H9 (cell line): ENCODE results near the gene NUMBL. TPM values are rescaled to one million over a fixed set of nuclear protein-coding genes. Genes with fewer than 3 reads are reported as not detected.

ENCODE experiments used
- DNase-seq: peaks from one replicate; pipeline ENCODE4 v3.0.0-alpha.2; 2017
- H2AFZ ChIP-seq: one replicate; pipeline ENCODE4 v1.6.1; 2013; ENCODE audit warnings: mild to moderate bottlenecking, low read length, control low read depth, moderate library complexity
- H2AK5ac ChIP-seq: 2 replicates; pipeline ENCODE4 v1.6.1; 2013; ENCODE audit warnings: low read length, control low read depth, mixed read lengths; ENCODE audit not compliant: insufficient read length
- H2BK120ac ChIP-seq: one replicate; pipeline ENCODE4 v1.6.1; 2013; ENCODE audit warnings: low read depth, mild to moderate bottlenecking, low read length, control low read depth, inconsistent platforms; ENCODE audit not compliant: poor library complexity, severe bottlenecking
- H2BK12ac ChIP-seq: 2 replicates; pipeline ENCODE4 v1.6.1; 2013; ENCODE audit warnings: low read length, control low read depth, mixed read lengths, low read depth; ENCODE audit not compliant: insufficient read length
- H2BK15ac ChIP-seq: 2 replicates; pipeline ENCODE4 v1.6.1; 2013; ENCODE audit warnings: low read depth, low read length, control low read depth
- H2BK20ac ChIP-seq: one replicate; pipeline ENCODE4 v1.6.1; 2013; ENCODE audit warnings: low read depth, mild to moderate bottlenecking, low read length, control low read depth, inconsistent platforms; ENCODE audit not compliant: poor library complexity, severe bottlenecking
- H2BK5ac ChIP-seq: 2 replicates; pipeline ENCODE4 v1.6.1; 2013; ENCODE audit warnings: low read length, control low read depth, mixed read lengths; ENCODE audit not compliant: insufficient read length
- H3K14ac ChIP-seq: 2 replicates; pipeline ENCODE4 v1.6.1; 2013; ENCODE audit warnings: low read length, control low read depth; ENCODE audit not compliant: insufficient read depth
- H3K18ac ChIP-seq: 2 replicates; pipeline ENCODE4 v1.6.1; 2013; ENCODE audit warnings: low read depth, mild to moderate bottlenecking, mixed read lengths, low read length, control low read depth; ENCODE audit not compliant: insufficient read length
- H3K23ac ChIP-seq: 2 replicates; pipeline ENCODE4 v1.6.1; 2013; ENCODE audit warnings: low read length, control low read depth, mixed read lengths, low read depth; ENCODE audit not compliant: insufficient read length
- H3K23me2 ChIP-seq: 2 replicates; pipeline ENCODE4 v1.6.1; 2013; ENCODE audit warnings: low read depth, mild to moderate bottlenecking, mixed read lengths, low read length, control low read depth; ENCODE audit not compliant: insufficient read length, poor library complexity, severe bottlenecking
- H3K27ac ChIP-seq: 2 replicates; pipeline ENCODE4 v1.5.1; 2013; ENCODE audit warnings: low read length, control low read depth, mixed read lengths, low read depth; ENCODE audit not compliant: insufficient read length
- H3K27me3 ChIP-seq: 2 replicates; pipeline ENCODE4 v1.6.1; 2013; ENCODE audit warnings: low read length, control low read depth, inconsistent platforms; ENCODE audit not compliant: insufficient read depth
- H3K4ac ChIP-seq: 2 replicates; pipeline ENCODE4 v1.6.1; 2013; ENCODE audit warnings: low read depth, mild to moderate bottlenecking, control low read depth, inconsistent platforms, low read length, moderate library complexity
- H3K4me1 ChIP-seq: 2 replicates; pipeline ENCODE4 v1.6.1; 2013; ENCODE audit warnings: low read length, control low read depth, inconsistent platforms; ENCODE audit not compliant: insufficient read depth
- H3K4me2 ChIP-seq: 2 replicates; pipeline ENCODE4 v1.6.1; 2013; ENCODE audit warnings: low read length, control low read depth, mixed read lengths; ENCODE audit not compliant: insufficient read length, insufficient read depth
- H3K56ac ChIP-seq: 2 replicates; pipeline ENCODE4 v1.6.1; 2013; ENCODE audit warnings: low read depth, mild to moderate bottlenecking, mixed read lengths, low read length, control low read depth; ENCODE audit not compliant: insufficient read length
- H3K79me1 ChIP-seq: 2 replicates; pipeline ENCODE4 v1.6.1; 2013; ENCODE audit warnings: low read depth, mild to moderate bottlenecking, moderate library complexity, low read length, control low read depth, inconsistent platforms; ENCODE audit not compliant: insufficient read depth, poor library complexity, severe bottlenecking
- H3K79me2 ChIP-seq: 2 replicates; pipeline ENCODE4 v1.6.1; 2013; ENCODE audit warnings: low read length, control low read depth, inconsistent platforms; ENCODE audit not compliant: insufficient read depth
- H3K9ac ChIP-seq: 2 replicates; pipeline ENCODE4 v1.6.1; 2013; ENCODE audit warnings: low read length, control low read depth, mixed read lengths; ENCODE audit not compliant: insufficient read length; ENCODE audit errors: extremely low read depth
- H3K9me3 ChIP-seq: one replicate; pipeline ENCODE4 v1.6.1; 2013; ENCODE audit warnings: low read depth, low read length, inconsistent platforms; ENCODE audit not compliant: control insufficient read depth
- H3T11ph ChIP-seq: one replicate; pipeline ENCODE4 v1.6.1; 2013; ENCODE audit warnings: mild to moderate bottlenecking, low read length, control low read depth, inconsistent platforms
- H4K20me1 ChIP-seq: one replicate; pipeline ENCODE4 v1.6.1; 2013; ENCODE audit not compliant: control insufficient read depth, insufficient read length, insufficient read depth
- H4K5ac ChIP-seq: 2 replicates; pipeline ENCODE4 v1.6.1; 2013; ENCODE audit warnings: low read depth, mild to moderate bottlenecking, mixed read lengths, low read length, control low read depth; ENCODE audit not compliant: insufficient read length
- H4K8ac ChIP-seq: replicated peaks from 2 replicates; pipeline ENCODE4 v1.6.1; 2013; ENCODE audit warnings: low read length, control low read depth, mixed read lengths, low read depth; ENCODE audit not compliant: insufficient read length
- H4K91ac ChIP-seq: 2 replicates; pipeline ENCODE4 v1.6.1; 2013; ENCODE audit warnings: low read depth, mild to moderate bottlenecking, moderate library complexity, mixed read lengths, low read length, control low read depth; ENCODE audit not compliant: insufficient read length
- H3K27ac Mint-ChIP-seq, 3 experiments: 2 replicates in 2 of 3; 3 replicates in 1 of 3; pipeline ENCODE4 v1.8.0; 2020 to 2021; ENCODE audit warnings: mixed read lengths in 3 of 3, mild to moderate bottlenecking in 1 of 3, moderate library complexity in 1 of 3
- H3K27me3 Mint-ChIP-seq: 2 replicates; pipeline ENCODE4 v1.8.0; 2021; ENCODE audit warnings: low read depth, mild to moderate bottlenecking, moderate library complexity, mixed read lengths
- H3K36me3 Mint-ChIP-seq, 3 experiments: 2 replicates in 2 of 3; 3 replicates in 1 of 3; pipeline ENCODE4 v1.8.0; 2020 to 2021; ENCODE audit warnings: low read depth in 3 of 3, mixed read lengths in 3 of 3; ENCODE audit not compliant: insufficient read depth in 1 of 3
- H3K4me1 Mint-ChIP-seq, 2 experiments: 2 replicates each; pipeline ENCODE4 v1.8.0; 2020; ENCODE audit warnings: mixed read lengths in 2 of 2
- H3K4me3 Mint-ChIP-seq, 2 experiments: 2 replicates in 1 of 2; 3 replicates in 1 of 2; pipeline ENCODE4 v1.8.0; 2020 to 2021; ENCODE audit warnings: mild to moderate bottlenecking in 2 of 2, mixed read lengths in 2 of 2, moderate library complexity in 1 of 2
- H3K9me3 Mint-ChIP-seq, 2 experiments: 2 replicates in 1 of 2; 3 replicates in 1 of 2; pipeline ENCODE4 v1.8.0; 2020; ENCODE audit warnings: mild to moderate bottlenecking in 2 of 2, mixed read lengths in 2 of 2, moderate library complexity in 1 of 2
- CTCF ChIP-seq: fragments of 200-600 bp; sonication (generic); conservative IDR thresholded peaks from 3 replicates; pipeline ENCODE4 v1.8.0; 2021; ENCODE audit warnings: antibody characterized with exemption, mild to moderate bottlenecking
- WGBS: extraction: QIAGEN DNeasy Blood & Tissue Kit; methylation state at CpG from one replicate; pipeline ENCODE4 v1.1.7; 2013; ENCODE audit warnings: missing lambda C conversion rate, low lambda C conversion rate, mixed read lengths; ENCODE audit not compliant: insufficient read length; ENCODE audit errors: extremely low coverage; 5-methylcytosine and 5-hydroxymethylcytosine counted together
- total RNA-seq: library from RNA; stranded (reverse); gene quantifications from 2 replicates; pipeline ENCODE4 v1.2.1, GENCODE V29; 2021

The NUMBL gene
- total RNA-seq, 1 experiment from 2014 or later: 34.5 TPM

- Histone ChIP-seq H3K27me3 (no peaks in the 10 kb centered on the region), H3K23me2 (no peaks in the 10 kb centered on the region), H2BK15ac (no peak overlapping the region), H3T11ph (no peak overlapping the region), H3K14ac (no peak overlapping the region), H3K9me3 (no peaks in the 10 kb centered on the region), H2BK120ac (no peak overlapping the region), H2BK20ac (no peak overlapping the region), H3K23ac (no peak overlapping the region), H3K56ac (no peak overlapping the region), H4K20me1 (no peaks in the 10 kb centered on the region), H3K9ac (no peak overlapping the region), H4K5ac (no peak overlapping the region), H3K18ac (no peak overlapping the region), H2AFZ (no peak overlapping the region), H3K79me1 (no peaks in the 10 kb centered on the region), H4K91ac (no peak overlapping the region), H3K4me2 (no peak overlapping the region), H3K4ac (no peak overlapping the region), H4K8ac (no peak overlapping the region), H3K79me2 (no peaks in the 10 kb centered on the region), H2BK5ac (no peak overlapping the region), H3K4me1 (no peaks in the 10 kb centered on the region), H3K27ac (no peak overlapping the region), H2AK5ac (no peak overlapping the region), H2BK12ac (no peak overlapping the region)
- no peaks in the 10 kb centered on the region for H3K9me3 Mint-ChIP-seq
- no peaks in the 10 kb centered on the region; the same call in 1 of the 2 replicates for H3K27me3 Mint-ChIP-seq
- no CpG with 5 or more reads among the region's 18 CpGs for WGBS
- no peak overlapping the region for H3K4me3 Mint-ChIP-seq
- H3K36me3 Mint-ChIP-seq: peaks cover 29 to 57% (median 49%) of the 10 kb centered on the region in 3 experiments
- peaks cover 5 to 13% of the 10 kb centered on the region in 2 experiments; a peak in 3 of 4 replicates for H3K4me1 Mint-ChIP-seq
- DNase-seq: peak; percentile 82
- TF ChIP-seq CTCF: peak; percentile 71
- H3K27ac Mint-ChIP-seq: peak overlapping the region; percentile 46 to 72 (median 62); a peak in 4 of 7 replicates
These were observed 12.0 kb upstream of the NUMBL start for GRCh38 chr19:40702337-40703012.
